Measurements from ENCODE around the gene CECR2.

Gene CECR2

DNA sequence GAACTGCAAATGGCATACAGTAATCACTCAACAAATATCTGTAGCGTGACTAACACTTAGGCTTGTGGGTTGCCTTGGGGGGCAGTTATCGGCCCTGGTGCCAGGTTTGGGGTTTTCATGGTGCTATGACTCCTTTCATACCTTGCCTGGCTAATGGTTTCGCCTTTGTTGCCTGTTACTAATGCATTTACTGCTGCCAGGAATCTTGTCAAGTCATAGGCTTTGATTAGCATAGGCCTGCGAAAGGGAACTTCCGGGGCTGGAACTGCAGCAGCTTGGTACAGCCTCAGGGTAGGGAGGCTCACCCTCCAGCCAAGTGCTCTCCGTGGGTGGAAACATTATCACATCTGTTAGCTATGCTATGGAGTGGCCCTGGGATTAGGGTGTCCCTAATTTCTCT lies 207.2 kb downstream of the CECR2 start:
- DNase-seq: peak; percentile 86

DNA sequence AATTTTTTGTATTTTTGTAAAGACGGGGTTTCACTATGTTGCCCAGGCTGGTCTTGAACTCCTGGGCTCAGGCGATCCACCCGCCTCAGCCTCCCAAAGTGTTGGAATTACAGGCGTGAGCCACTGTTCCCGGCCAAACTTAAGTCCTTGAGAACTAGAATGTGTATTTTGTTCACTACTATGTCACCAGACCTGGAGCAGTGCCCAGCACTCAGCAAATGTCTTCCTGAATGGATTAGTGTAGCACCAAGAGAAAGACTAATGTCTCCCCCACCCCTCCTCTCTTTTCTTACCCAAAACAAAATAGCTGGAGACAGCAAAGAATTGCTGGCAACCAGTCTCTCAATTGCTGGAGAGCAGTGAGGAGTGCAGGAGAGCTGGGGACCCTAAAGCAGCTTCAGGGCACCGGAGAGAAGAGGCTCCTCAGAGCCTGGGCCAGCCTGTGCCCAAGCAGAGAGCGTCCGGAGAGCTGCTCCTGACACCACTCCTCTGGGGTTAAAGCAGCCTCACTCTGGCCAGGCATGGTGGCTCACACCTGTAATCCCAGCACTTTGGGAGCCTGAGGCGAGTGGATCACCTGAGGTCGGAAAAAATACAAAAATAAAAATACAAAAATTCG lies 209.0 kb downstream of the CECR2 start:
- peak; percentile 46 for DNase-seq

DNA sequence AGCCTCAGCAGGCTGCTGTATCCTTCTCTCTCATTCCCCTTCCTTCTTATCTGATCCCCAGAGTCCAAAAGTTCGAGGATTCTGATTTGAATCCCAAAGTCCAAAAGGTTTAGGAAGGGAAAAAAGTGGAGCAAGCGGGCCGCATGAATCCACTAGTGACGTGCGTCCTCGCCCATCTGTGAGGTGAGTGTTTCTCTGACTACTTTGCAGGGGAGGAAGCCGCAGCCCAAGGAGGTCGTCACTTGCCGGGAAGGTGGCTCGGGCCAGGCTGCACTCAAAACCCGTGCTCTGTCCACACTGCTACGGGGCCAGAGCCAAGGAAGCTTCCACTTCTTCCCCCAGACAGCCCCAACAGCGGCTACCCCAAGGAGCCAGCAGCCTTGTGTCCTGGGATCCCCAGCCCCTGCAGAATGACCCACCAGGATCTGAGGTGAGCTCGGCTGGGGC lies 210.3 kb downstream of the CECR2 start:
- no peak for DNase-seq

DNA sequence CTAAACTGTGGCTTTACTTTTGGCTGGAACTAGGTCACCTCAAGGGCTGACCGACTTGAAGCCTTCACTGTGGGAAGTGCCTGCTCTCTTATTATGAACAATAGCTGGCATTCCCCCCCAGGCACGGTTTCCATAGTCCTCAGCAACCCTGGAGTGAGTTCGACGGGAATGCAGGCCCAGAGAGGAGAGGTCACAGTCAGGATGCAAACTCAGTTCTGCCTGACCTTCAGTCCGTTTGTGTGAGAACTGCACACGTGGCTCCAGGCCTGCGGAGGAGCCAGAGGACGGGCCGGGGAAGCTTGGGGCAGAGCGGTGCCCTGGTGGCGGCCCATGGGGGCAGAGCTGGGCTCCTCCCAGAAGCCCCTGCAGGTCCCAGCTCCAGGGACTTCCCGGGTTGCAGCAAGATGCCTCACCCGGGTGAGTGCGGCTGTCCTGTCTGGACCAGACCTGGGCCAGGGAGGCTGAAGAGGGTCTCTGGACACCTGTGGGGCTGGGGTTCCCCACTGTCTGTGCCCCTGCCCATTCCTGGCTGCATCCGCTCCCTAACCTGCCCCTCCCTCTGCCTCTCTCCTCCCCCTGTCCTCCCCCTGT lies 211.3 kb downstream of the CECR2 start:
- no peak for DNase-seq

DNA sequence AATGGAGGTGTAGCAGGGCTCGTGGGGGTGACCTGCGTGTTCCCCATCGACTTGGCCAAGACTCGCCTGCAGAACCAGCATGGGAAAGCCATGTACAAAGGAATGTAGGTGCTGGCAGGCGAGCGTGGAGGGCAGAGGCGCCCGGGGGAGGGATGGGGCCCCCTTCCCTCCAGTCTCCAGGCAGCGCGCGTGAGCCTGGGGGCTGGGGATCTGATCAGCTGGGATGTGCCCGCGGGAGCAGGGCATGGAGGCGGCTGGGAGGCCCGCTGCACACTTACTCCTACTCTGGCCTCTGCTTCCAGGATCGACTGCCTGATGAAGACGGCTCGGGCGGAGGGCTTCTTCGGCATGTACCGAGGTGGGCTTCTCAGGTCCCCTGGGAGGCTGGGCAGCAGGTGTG lies 211.8 kb downstream of the CECR2 start:
- no peak for DNase-seq

DNA sequence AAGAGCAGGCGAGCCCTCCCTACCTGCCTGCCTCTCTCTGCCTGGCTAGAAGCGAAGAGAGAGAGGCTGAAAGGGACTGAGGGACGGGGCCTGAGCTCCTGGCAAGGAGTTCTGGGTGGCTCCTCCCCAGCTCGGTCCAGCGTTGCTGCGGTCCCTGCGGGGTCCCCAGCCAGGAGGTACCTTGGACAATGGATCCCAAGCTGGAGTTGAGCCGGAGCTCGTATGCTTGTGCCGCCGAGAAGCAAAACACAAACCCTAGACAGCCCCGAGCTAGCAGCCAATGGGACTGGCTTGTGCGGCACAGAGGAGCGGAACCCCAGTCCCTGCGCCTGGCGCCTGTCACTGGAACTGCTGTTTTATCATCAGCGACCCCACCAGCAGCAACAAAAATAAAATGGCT lies 212.4 kb downstream of the CECR2 start:
- DNase-seq: no peak

DNA sequence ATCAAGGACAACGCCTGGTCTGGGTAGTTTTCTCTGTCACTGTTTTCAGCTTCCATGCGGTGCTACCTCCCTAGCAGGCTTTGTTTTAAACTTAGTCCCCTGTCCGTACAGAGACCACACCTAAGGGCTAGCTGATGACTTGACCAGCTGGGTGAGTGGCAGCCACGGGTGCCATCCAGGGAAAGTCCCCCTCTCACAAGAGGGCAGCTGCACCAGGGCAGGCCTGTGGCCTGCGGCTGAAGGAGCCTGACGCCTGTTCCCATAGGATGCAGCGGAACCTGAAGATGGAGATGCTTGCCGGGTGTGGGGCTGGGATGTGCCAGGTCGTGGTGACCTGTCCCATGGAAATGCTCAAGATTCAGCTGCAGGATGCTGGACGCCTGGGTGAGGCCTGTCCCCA lies 213.9 kb downstream of the CECR2 start:
- DNase-seq: no peak

DNA sequence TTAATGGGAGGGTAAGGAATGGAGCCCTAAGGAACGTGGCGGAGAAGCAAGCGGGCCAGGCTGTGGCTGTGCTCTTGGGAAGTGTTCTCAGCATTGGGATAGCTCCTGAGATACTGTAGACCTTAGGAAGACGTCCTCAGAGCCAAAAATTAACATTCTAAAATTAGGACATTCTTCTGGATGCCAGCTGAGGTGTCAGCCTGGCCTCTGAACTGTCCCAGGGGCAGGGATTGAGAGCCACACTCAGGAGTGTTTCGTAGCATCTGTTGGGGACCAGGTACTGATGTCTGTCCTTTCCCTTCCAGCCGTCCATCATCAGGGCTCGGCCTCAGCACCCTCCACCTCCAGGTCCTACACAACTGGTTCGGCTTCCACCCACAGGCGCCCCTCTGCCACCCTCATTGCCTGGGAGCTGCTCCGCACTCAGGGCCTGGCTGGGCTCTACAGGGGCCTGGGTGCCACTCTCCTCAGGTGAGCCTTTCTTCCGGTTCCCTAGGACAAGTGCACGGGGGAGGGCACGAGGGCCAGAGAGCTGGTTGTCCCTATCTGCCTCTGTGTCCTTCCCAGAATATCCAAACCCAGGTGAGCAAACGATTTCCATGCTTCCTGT lies 217.7 kb downstream of the CECR2 start:
- DNase-seq: no peak

DNA sequence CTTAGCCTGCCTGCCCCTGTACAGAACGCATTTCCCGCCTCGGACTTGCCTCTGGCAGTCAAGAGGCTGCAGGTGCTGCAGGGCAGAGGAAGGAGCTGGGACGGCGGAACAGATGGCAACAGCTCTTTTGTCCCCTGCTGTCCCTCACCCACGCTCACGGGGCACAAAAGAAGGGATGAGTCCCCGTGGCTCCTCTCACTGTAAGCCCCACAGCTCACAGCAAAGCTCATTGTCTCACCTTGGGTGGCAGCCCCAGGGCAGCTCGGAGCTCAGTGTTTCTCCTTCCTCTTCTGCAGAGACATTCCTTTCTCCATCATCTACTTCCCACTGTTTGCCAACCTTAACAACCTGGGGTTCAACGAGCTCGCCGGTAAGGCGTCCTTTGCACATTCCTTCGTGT lies 218.4 kb downstream of the CECR2 start:
- DNase-seq: no peak

DNA sequence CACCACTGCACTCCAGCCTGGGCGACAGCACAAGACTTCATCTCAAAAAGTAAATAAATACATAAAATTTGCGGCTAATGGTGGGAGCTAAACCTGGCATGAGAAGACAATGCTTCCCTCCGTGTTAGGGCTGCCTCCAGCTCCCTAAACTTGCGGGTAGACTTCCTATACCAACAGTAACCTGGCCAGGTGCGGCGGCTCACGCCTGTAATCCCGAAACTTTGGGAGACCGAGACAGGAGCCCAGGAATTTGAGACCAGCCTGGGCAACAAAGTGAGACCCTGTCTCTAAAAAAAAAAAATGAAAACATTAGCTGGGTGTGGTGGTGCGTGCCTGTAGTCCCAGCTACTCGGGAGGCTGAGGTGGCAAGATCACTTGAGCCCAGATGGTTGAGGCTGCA lies 219.3 kb downstream of the CECR2 start:
- no peak for DNase-seq

DNA sequence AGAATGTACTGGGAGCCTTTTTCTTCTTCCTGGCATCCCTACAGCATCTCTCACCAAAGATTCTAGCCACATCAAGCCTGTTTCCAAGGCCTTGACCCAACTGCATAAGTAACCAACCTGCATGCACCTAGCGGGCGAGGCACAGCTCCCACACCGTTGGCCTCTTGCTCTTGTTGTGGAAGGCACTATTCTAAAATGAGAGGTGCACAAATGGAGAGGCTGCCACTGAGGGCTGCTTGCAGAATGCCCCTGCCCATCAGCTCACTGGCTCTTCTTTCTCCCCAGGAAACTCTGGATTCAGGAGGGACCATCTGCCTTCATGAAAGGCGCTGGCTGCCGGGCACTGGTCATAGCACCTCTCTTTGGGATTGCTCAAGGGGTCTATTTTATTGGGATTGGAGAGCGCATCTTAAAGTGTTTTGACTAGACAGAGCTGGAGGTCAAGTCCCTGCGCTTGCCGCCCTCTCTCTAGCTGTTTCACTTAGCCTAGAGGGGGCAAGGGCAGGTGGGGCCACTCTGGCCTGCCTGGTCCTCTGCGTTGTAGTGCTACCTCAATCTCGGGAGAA lies 220.6 kb downstream of the CECR2 start:
- no peak for DNase-seq

DNA sequence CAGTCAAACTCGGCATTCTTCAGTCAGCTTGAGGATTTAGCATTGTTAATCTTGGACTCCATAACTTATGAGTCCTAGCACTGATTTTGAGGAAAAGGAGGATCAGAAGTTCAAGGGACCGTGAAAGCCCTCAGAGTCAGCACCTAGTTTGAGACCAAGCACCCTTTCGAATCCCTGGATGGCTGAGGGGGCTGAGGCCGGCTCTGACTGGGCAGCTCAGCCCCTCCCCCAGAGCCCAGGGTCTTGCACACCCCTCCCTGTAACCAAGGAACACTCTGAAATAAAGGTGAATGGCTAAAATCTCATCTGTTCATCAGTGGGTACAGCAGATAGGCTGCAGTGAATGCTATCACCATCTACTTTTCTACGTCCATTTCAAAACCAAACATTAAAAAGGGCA lies 221.3 kb downstream of the CECR2 start:
- DNase-seq: no peak

DNA sequence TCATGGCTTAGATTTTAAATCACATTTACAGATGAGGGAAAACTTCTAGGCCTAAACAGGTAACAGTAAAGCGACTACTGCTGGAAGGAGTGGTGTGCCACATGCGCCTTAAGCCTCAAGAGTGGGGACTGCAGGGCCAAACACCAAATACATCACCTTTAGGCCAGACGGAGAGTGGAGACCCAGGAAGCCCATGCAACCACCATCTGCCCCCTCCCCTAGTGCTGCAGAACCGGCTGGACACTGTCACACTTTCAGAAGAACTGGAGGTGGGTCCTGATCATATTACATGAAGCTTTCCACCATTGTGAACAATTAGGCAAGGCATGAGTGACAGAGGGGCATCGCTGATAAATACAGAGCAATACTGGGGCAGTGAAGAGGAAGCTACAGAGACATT lies 222.9 kb downstream of the CECR2 start:
- no peak for DNase-seq

DNA sequence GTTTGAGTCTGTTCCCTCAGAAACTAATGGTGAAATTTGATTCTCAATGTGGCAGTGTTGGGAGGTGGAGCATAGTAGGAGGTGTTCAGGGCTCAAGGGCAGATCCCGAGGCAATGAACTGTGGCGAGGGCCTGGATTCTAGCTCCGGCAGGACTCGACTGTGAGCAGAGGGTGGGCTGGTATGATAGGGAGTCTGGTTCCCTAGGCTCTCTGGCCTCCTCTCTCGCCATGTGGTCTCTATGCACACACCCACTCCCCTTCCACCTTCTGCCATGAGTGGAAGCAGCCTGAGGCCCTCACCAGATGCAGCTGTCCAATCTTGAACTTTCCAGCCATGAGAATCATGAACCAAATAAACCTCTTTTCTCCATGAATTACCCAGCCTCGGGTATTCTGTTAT lies 227.0 kb downstream of the CECR2 start:
- DNase-seq: no peak

DNA sequence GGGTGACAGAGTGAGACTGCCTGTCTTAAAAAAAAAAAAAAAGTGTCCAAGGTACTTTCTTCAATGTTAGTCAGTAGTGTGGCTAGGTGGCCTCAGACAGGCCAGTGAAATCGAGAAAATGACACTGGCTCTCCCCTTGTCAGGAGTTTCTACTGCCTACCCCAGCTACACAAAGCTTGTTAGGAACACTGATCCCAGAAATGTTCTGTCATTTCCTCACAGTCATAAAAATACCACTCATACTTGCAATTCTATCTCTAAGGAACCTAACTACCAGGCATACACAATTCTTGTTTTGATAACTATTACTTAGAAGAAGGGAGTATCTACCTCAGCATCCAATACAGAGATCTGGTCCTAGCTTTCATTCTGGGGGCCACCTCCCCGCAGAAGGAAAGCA lies 228.0 kb downstream of the CECR2 start:
- DNase-seq: no peak

DNA sequence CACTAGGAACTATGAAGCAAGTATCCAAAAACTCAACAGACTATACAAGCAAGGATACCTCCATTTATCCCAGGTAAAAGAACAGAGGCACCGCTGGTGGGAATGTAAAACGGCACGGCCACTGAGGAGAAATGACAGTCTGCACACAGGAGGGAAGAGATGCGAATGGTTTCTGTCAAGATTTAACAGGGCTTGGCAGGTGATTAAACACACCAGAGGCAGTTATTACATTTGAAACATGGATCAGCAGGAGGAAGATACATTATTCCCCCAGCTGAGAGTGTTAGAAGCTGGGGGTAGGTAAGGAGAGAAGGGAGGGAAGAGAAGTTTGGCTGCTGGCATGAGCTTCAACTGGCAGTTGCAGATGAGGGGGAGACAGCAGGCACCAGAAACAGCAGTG lies 229.1 kb downstream of the CECR2 start:
- no peak for DNase-seq

DNA sequence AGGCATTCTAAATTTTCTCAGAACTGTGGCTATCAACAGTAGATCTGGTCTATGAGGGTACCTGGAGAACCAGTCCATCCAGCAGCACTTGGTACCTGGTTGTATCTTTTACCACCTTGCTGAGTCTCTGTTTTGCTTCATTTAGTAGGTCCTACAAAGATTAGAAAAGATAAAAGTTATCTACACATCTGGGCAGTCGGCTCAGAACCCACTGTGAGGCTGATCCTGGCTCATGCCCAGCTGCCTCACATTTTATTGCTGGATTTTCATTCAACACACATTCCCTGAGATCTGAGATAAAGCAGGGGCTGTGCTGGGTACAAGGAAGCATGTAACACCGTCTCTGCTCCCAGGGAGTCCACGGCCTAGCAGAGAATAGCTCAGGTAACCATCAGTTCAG lies 231.8 kb downstream of the CECR2 start:
- DNase-seq: no peak

DNA sequence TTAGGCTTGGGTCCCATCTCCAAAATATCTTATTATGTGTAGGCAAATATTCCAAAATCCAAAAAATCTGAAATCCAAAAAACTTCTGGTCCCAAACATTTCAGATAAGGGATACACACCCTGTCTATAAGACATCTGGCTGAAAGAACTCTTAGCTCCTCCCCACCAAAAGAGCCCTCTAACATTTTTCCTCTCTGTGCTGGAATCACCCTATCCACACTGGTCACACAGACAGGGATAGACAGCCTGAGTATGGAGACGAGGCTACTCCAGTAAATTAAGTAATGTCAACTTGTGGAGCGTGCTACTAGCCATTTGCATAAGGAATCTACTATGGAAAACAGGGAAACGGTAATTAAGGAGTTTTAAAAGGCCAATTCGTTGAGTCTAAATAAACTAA lies 234.4 kb downstream of the CECR2 start:
- DNase-seq: no peak

DNA sequence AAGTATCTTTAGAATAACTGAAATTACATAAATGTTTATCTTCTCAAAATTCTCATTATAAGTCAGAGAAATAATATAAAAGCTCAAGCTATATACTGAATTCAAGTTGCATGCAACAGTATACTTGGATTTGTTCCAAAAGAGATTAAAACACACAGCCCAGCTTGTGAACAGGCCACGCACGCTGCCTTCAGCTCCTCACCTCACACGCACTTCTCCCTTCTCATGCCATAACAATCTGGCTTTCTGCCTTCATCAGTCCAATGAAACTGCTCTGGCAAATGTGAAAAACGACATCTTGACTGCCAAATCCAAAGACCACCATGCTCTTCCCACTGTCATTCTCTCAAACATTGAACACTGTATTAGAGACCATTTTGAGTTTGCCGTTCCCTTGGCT lies 237.2 kb downstream of the CECR2 start:
- peak; percentile 41 for DNase-seq

Measured in fibroblast of upper back skin (primary cell).